D721Med (cell line): ENCODE measurements around the gene PTPRQ.
"Not testable (repeated sequence)": the region's sequence is repeated elsewhere in the genome, so short reads cannot be mapped to it uniquely, and the experiment has no call there.

ENCODE experiments used
- DNase-seq: peaks from one replicate; pipeline ENCODE4 v3.0.0; 2011; ENCODE audit warnings: low spot score; ENCODE audit not compliant: insufficient read length
- FAIRE-seq: peaks from 2 replicates; lab custom pipeline; 2011; peaks lifted over from hg19 to GRCh38; lab: Jason Lieb, UNC
- CTCF ChIP-seq: IDR thresholded peaks from 2 replicates; pipeline ENCODE4 v1.5.1; 2012; ENCODE audit warnings: mild to moderate bottlenecking, control low read depth; ENCODE audit not compliant: insufficient read depth; ENCODE audit errors: missing control alignments

PTPRQ gene

GRCh38 chr12:80442426-80443222 is 1.4 kb upstream of the PTPRQ start:
- DNase-seq (no peak), FAIRE-seq (no peak)

GRCh38 chr12:80445083-80445793 is 1.2 kb downstream of the PTPRQ start:
- TF ChIP-seq CTCF = no peak
- DNase-seq (no peak), FAIRE-seq (no peak)

More at GRCh38 chr12:80442426-80443222, 1.4 kb upstream of the PTPRQ start:
- TF ChIP-seq CTCF = no peak

- no peak for FAIRE-seq
- no peak for TF ChIP-seq CTCF
- DNase-seq = no peak
Measured at GRCh38 chr12:80456513-80456912, 12.5 kb downstream of the PTPRQ start.

- DNase-seq (no peak), FAIRE-seq (no peak)
- TF ChIP-seq CTCF = no peak
Measured at GRCh38 chr12:80460972-80461371, 16.9 kb downstream of the PTPRQ start.

- FAIRE-seq, DNase-seq: not testable (repeated sequence)
Measured at GRCh38 chr12:80461851-80462250, 17.8 kb downstream of the PTPRQ start.

- FAIRE-seq = no peak
- TF ChIP-seq CTCF = no peak
- no peak for DNase-seq
Measured at GRCh38 chr12:80469681-80470080, 25.6 kb downstream of the PTPRQ start.

GRCh38 chr12:80470403-80470802 is 26.4 kb downstream of the PTPRQ start:
- FAIRE-seq (no peak), DNase-seq (no peak)
- no peak for TF ChIP-seq CTCF
